CD8-positive, alpha-beta memory T cell (primary cell): ENCODE results near the gene DCTN5. TPM values are rescaled to one million over a fixed set of nuclear protein-coding genes. Genes with fewer than 3 reads are reported as not detected.
A peak's percentile ranks its signal among the peaks of the same experiment; 100 is the strongest.

Source experiments
- CTCF ChIA-PET: fragments of 350-600 bp; sonication (Branson Sonifier 250); formaldehyde crosslinking; loops from one replicate; lab custom pipeline; 2021; ENCODE audit warnings: antibody characterized with exemption; lab: Charles Lee
- POLR2A ChIA-PET: fragments of 350-600 bp; sonication (Branson Sonifier 250); formaldehyde crosslinking; loops from one replicate; lab custom pipeline; 2021; ENCODE audit warnings: antibody characterized with exemption; lab: Charles Lee
- DNase-seq, 5 donors: peaks; one replicate each; pipeline versions ENCODE4 v3.0.0 to v3.0.0-alpha.2; 2020 to 2022; ENCODE audit warnings: mixed read lengths in 1 of 5
- H3K27ac ChIP-seq: one replicate; pipeline ENCODE4 v1.7.0; 2013; ENCODE audit warnings: low read depth, mild to moderate bottlenecking, low read length, moderate library complexity
- H3K27me3 ChIP-seq: 2 replicates; pipeline ENCODE4 v1.7.0; 2013; ENCODE audit warnings: low read length, mild to moderate bottlenecking; ENCODE audit not compliant: insufficient read depth, poor library complexity, severe bottlenecking
- H3K36me3 ChIP-seq: 2 replicates; pipeline ENCODE4 v1.7.0; 2013; ENCODE audit warnings: mild to moderate bottlenecking, low read length, moderate library complexity; ENCODE audit not compliant: insufficient read depth
- H3K4me1 ChIP-seq: 2 replicates; pipeline ENCODE4 v1.7.0; 2013; ENCODE audit warnings: mild to moderate bottlenecking, low read length, moderate library complexity; ENCODE audit not compliant: insufficient read depth
- H3K4me3 ChIP-seq: 2 replicates; pipeline ENCODE4 v1.7.0; 2013; ENCODE audit warnings: mild to moderate bottlenecking, low read length
- H3K9me3 ChIP-seq: 2 replicates; pipeline ENCODE4 v1.7.0; 2013; ENCODE audit warnings: mild to moderate bottlenecking, low read length
- H3K27ac Mint-ChIP-seq, 8 donors: one replicate each; pipeline ENCODE4 v1.8.0; 2020 to 2021; ENCODE audit warnings: mixed read lengths in 8 of 8, mild to moderate bottlenecking in 6 of 8, inconsistent platforms in 3 of 8, moderate library complexity in 3 of 8
- H3K27me3 Mint-ChIP-seq, 2 donors: one replicate each; pipeline ENCODE4 v1.8.0; 2020 to 2021; ENCODE audit warnings: mixed read lengths in 2 of 2, mild to moderate bottlenecking in 1 of 2, moderate library complexity in 1 of 2
- H3K36me3 Mint-ChIP-seq, 3 donors: one replicate each; pipeline ENCODE4 v1.8.0; 2020 to 2021; ENCODE audit warnings: mixed read lengths in 3 of 3, inconsistent platforms in 1 of 3, mild to moderate bottlenecking in 1 of 3
- H3K4me1 Mint-ChIP-seq, 3 donors: one replicate each; pipeline ENCODE4 v1.8.0; 2020 to 2021; ENCODE audit warnings: mixed read lengths in 3 of 3, inconsistent platforms in 1 of 3, mild to moderate bottlenecking in 1 of 3
- H3K4me3 Mint-ChIP-seq, 7 donors: one replicate each; pipeline ENCODE4 v1.8.0; 2020 to 2021; ENCODE audit warnings: mixed read lengths in 7 of 7, mild to moderate bottlenecking in 6 of 7, moderate library complexity in 4 of 7, inconsistent platforms in 2 of 7
- H3K9me3 Mint-ChIP-seq, 5 donors: one replicate each; pipeline ENCODE4 v1.8.0; 2020 to 2022; ENCODE audit warnings: mixed read lengths in 5 of 5, mild to moderate bottlenecking in 3 of 5, moderate library complexity in 2 of 5, inconsistent platforms in 1 of 5
- polyA plus RNA-seq: library from polyadenylated mRNA; unstranded; fragments of 300-500 nt; fragmentation: Illumina TruSeq; gene quantifications from one replicate; pipeline ENCODE4 v1.2.3, GENCODE V29; 2021
- total RNA-seq, 2 experiments: library from RNA; stranded (reverse); gene quantifications; one replicate each; pipeline ENCODE4 v1.2.3, GENCODE V29; 2021

Gene DCTN5
- total and polyA plus RNA-seq, 3 experiments from 2014 or later, result 65.1 to 104 (median 99.1) TPM

- no peak for DNase-seq
- Histone ChIP-seq H3K27me3 (no peaks in the 10 kb centered on the region), H3K4me1 (peaks cover 10% of the 10 kb centered on the region), H3K9me3 (no peaks in the 10 kb centered on the region), H3K36me3 (no peaks in the 10 kb centered on the region), H3K27ac (no peak overlapping the region), H3K4me3 (no peak overlapping the region)
- H3K4me3 Mint-ChIP-seq, result no peak overlapping the region
- peaks cover 0 to 12% (median 3%) of the 10 kb centered on the region in 3 donors for H3K36me3 Mint-ChIP-seq
- ChIA-PET POLR2A (no interaction called here), CTCF (no interaction called here)
- peaks cover 11 to 17% (median 14%) of the 10 kb centered on the region in 3 donors for H3K4me1 Mint-ChIP-seq
- peak overlapping the region in 2 of 8 donors; percentile 12 to 69 for H3K27ac Mint-ChIP-seq
- peaks cover 0 to 12% (median 7%) of the 10 kb centered on the region in 5 donors for H3K9me3 Mint-ChIP-seq
- peaks cover 11 to 13% of the 10 kb centered on the region in 2 donors for H3K27me3 Mint-ChIP-seq
Measured at GRCh38 chr16:23700093-23700492, 58.8 kb downstream of the DCTN5 start.

- POLR2A ChIA-PET, result no interaction called here
Measured at GRCh38 chr16:23700509-23700908, 59.2 kb downstream of the DCTN5 start.

GRCh38 chr16:23701045-23701444 is 59.8 kb downstream of the DCTN5 start:
- Mint-ChIP-seq H3K9me3 (peaks cover 0 to 12% (median 7%) of the 10 kb centered on the region in 5 donors), H3K4me1 (peaks cover 11 to 17% (median 14%) of the 10 kb centered on the region in 3 donors), H3K27ac (no peak overlapping the region), H3K36me3 (peaks cover 0 to 16% (median 3%) of the 10 kb centered on the region in 3 donors), H3K4me3 (no peak overlapping the region), H3K27me3 (peaks cover 13 to 23% of the 10 kb centered on the region in 2 donors)
- CTCF ChIA-PET, result no interaction called here
- DNase-seq, result no peak
- no peak overlapping the region for H3K4me3 ChIP-seq
- no peak overlapping the region for H3K27ac ChIP-seq
- H3K9me3 ChIP-seq, result no peaks in the 10 kb centered on the region
- H3K36me3 ChIP-seq, result no peaks in the 10 kb centered on the region
- H3K27me3 ChIP-seq, result no peaks in the 10 kb centered on the region
- POLR2A ChIA-PET, result no interaction called here
- H3K4me1 ChIP-seq, result peaks cover 10% of the 10 kb centered on the region

More at GRCh38 chr16:23700509-23700908, 59.2 kb downstream of the DCTN5 start:
- Histone ChIP-seq H3K27me3 (no peaks in the 10 kb centered on the region), H3K36me3 (no peaks in the 10 kb centered on the region), H3K9me3 (no peaks in the 10 kb centered on the region), H3K4me1 (peaks cover 10% of the 10 kb centered on the region), H3K27ac (no peak overlapping the region), H3K4me3 (no peak overlapping the region)
- Mint-ChIP-seq H3K36me3 (peaks cover 0 to 12% (median 3%) of the 10 kb centered on the region in 3 donors), H3K27ac (peak overlapping the region in 1 of 8 donors; percentile 69), H3K4me3 (no peak overlapping the region), H3K9me3 (peaks cover 0 to 12% (median 7%) of the 10 kb centered on the region in 5 donors), H3K27me3 (peaks cover 13 to 18% of the 10 kb centered on the region in 2 donors), H3K4me1 (peaks cover 11 to 17% (median 14%) of the 10 kb centered on the region in 3 donors)
- CTCF ChIA-PET, result no interaction called here
- no peak for DNase-seq

GRCh38 chr16:23702951-23703350 is 61.7 kb downstream of the DCTN5 start:
- Histone ChIP-seq H3K4me1 (peaks cover 10% of the 10 kb centered on the region), H3K36me3 (no peaks in the 10 kb centered on the region), H3K9me3 (no peaks in the 10 kb centered on the region), H3K27me3 (no peaks in the 10 kb centered on the region), H3K27ac (no peak overlapping the region), H3K4me3 (no peak overlapping the region)
- ChIA-PET CTCF (no interaction called here), POLR2A (no interaction called here)
- peaks cover 13 to 38% of the 10 kb centered on the region in 2 donors for H3K27me3 Mint-ChIP-seq
- H3K9me3 Mint-ChIP-seq, result peaks cover 0 to 12% (median 7%) of the 10 kb centered on the region in 5 donors
- peaks cover 11 to 17% (median 14%) of the 10 kb centered on the region in 3 donors for H3K4me1 Mint-ChIP-seq
- peaks cover 0 to 16% (median 3%) of the 10 kb centered on the region in 3 donors for H3K36me3 Mint-ChIP-seq
- H3K27ac Mint-ChIP-seq, result no peak overlapping the region
- H3K4me3 Mint-ChIP-seq, result no peak overlapping the region
- no peak for DNase-seq

- no peaks in the 10 kb centered on the region for H3K9me3 ChIP-seq
- peaks cover 0 to 18% (median 3%) of the 10 kb centered on the region in 3 donors for H3K36me3 Mint-ChIP-seq
- no peaks in the 10 kb centered on the region for H3K36me3 ChIP-seq
- peaks cover 15 to 44% of the 10 kb centered on the region in 2 donors for H3K27me3 Mint-ChIP-seq
- CTCF ChIA-PET, result no interaction called here
- no peak overlapping the region for H3K4me3 ChIP-seq
- no peak for DNase-seq
- POLR2A ChIA-PET, result no interaction called here
- no peaks in the 10 kb centered on the region for H3K4me1 ChIP-seq
- no peaks in the 10 kb centered on the region for H3K4me1 Mint-ChIP-seq
- H3K9me3 Mint-ChIP-seq, result peaks cover 5 to 22% (median 12%) of the 10 kb centered on the region in 5 donors
- H3K4me3 Mint-ChIP-seq, result no peak overlapping the region
- no peak overlapping the region for H3K27ac ChIP-seq
- H3K27ac Mint-ChIP-seq, result no peak overlapping the region
- no peaks in the 10 kb centered on the region for H3K27me3 ChIP-seq
Measured at GRCh38 chr16:23704772-23705516, 63.7 kb downstream of the DCTN5 start.

GRCh38 chr16:23705517-23705902 is 64.2 kb downstream of the DCTN5 start:
- H3K27me3 ChIP-seq, result no peaks in the 10 kb centered on the region
- Mint-ChIP-seq H3K9me3 (peaks cover 5 to 27% (median 12%) of the 10 kb centered on the region in 5 donors), H3K4me1 (no peaks in the 10 kb centered on the region), H3K27me3 (peaks cover 20 to 49% of the 10 kb centered on the region in 2 donors), H3K36me3 (peaks cover 0 to 23% (median 3%) of the 10 kb centered on the region in 3 donors), H3K4me3 (no peak overlapping the region), H3K27ac (no peak overlapping the region)
- no peak for DNase-seq
- ChIA-PET POLR2A (no interaction called here), CTCF (no interaction called here)
- H3K27ac ChIP-seq, result no peak overlapping the region
- no peaks in the 10 kb centered on the region for H3K36me3 ChIP-seq
- no peaks in the 10 kb centered on the region for H3K4me1 ChIP-seq
- H3K4me3 ChIP-seq, result no peak overlapping the region
- H3K9me3 ChIP-seq, result no peaks in the 10 kb centered on the region

- Mint-ChIP-seq H3K9me3 (peaks cover 5 to 29% (median 12%) of the 10 kb centered on the region in 5 donors), H3K36me3 (peaks cover 0 to 23% (median 3%) of the 10 kb centered on the region in 3 donors), H3K27ac (no peak overlapping the region), H3K27me3 (peaks cover 26 to 56% of the 10 kb centered on the region in 2 donors), H3K4me1 (no peaks in the 10 kb centered on the region), H3K4me3 (no peak overlapping the region)
- Histone ChIP-seq H3K36me3 (no peaks in the 10 kb centered on the region), H3K4me1 (no peaks in the 10 kb centered on the region), H3K27ac (no peak overlapping the region), H3K4me3 (no peak overlapping the region), H3K9me3 (no peaks in the 10 kb centered on the region), H3K27me3 (no peaks in the 10 kb centered on the region)
- POLR2A ChIA-PET, result no interaction called here
- DNase-seq, result no peak
- CTCF ChIA-PET, result no interaction called here
Measured at GRCh38 chr16:23706439-23706838, 65.2 kb downstream of the DCTN5 start.

GRCh38 chr16:23709536-23709935 is 68.3 kb downstream of the DCTN5 start:
- Histone ChIP-seq H3K27me3 (peaks cover 7% of the 10 kb centered on the region), H3K36me3 (no peaks in the 10 kb centered on the region), H3K27ac (no peak overlapping the region), H3K9me3 (no peaks in the 10 kb centered on the region), H3K4me3 (no peak overlapping the region), H3K4me1 (no peaks in the 10 kb centered on the region)
- H3K4me1 Mint-ChIP-seq, result peaks cover 0 to 3% (median 0%) of the 10 kb centered on the region in 3 donors
- peaks cover 21 to 67% of the 10 kb centered on the region in 2 donors for H3K27me3 Mint-ChIP-seq
- ChIA-PET CTCF (no interaction called here), POLR2A (no interaction called here)
- H3K4me3 Mint-ChIP-seq, result no peak overlapping the region
- peaks cover 0 to 17% (median 8%) of the 10 kb centered on the region in 5 donors for H3K9me3 Mint-ChIP-seq
- H3K27ac Mint-ChIP-seq, result peak overlapping the region in 1 of 8 donors; percentile 74
- H3K36me3 Mint-ChIP-seq, result peaks cover 0 to 11% (median 0%) of the 10 kb centered on the region in 3 donors
- DNase-seq, result no peak
